ENCODE data around the gene ALDH1L1.

The ALDH1L1 gene

DNA sequence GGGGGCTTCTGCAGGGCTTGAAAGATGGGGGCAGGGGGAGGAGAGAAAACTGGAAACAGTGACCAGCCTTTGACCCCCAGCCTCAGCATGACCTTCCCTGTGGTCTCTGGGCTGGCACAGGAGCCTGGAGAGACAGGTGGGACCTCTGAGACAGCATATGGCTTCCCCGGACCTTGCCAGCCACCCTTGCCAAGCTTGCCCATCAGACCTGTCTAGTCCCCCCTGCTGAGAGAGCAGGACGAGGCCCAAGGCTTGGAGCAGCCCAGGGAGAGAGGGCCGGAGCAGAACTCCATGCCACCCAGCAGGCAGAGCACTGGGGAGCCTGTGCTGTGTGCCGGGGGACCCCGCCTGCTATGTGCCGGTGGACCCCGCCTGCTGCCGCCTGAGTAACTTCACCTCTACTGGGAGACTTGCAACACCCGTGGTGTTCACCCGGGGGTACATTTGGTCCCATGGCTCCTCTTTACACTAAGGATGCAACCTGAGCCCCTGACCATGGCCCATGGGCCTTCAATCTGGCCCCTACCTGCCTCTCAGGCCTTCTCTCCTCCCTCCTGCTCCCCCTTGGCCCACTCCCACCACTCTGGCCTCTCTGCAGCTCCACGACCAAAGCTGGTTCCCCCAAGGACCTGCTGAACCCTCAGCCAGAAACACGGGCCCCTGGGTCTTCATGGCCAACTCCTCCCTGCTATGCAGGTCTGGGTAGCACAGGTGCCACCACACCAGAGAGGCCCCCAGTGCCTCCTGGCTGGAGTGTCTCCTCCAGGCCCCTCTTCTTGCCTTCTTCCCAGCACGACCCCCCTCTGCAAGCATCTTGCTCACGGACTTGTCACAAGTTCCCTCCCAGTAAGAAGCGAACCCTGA, 75.4 kb downstream of the ALDH1L1 start:
- no peaks in the 10 kb centered on the region for H3K36me3 ChIP-seq (replicated peaks)
- H3K27ac ChIP-seq, result no peak overlapping the region
- in situ Hi-C loops (cut with HindIII; ENCODE audit: low pct_ligation_motif_present, low sequenced_read_pairs), result no loop called here
- TF ChIP-seq, protein P1, sequence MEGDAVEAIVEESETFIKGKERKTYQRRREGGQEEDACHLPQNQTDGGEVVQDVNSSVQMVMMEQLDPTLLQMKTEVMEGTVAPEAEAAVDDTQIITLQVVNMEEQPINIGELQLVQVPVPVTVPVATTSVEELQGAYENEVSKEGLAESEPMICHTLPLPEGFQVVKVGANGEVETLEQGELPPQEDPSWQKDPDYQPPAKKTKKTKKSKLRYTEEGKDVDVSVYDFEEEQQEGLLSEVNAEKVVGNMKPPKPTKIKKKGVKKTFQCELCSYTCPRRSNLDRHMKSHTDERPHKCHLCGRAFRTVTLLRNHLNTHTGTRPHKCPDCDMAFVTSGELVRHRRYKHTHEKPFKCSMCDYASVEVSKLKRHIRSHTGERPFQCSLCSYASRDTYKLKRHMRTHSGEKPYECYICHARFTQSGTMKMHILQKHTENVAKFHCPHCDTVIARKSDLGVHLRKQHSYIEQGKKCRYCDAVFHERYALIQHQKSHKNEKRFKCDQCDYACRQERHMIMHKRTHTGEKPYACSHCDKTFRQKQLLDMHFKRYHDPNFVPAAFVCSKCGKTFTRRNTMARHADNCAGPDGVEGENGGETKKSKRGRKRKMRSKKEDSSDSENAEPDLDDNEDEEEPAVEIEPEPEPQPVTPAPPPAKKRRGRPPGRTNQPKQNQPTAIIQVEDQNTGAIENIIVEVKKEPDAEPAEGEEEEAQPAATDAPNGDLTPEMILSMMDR (IDR thresholded peaks at IDR 0.05; ENCODE audit: low read depth, low read length, missing control alignments), result no peak
- no peaks in the 10 kb centered on the region for H3K27me3 ChIP-seq (replicated peaks)
- H3K4me3 ChIP-seq (ENCODE audit: low read depth, low read length), result no peak overlapping the region
- no peak for DNase-seq

DNA sequence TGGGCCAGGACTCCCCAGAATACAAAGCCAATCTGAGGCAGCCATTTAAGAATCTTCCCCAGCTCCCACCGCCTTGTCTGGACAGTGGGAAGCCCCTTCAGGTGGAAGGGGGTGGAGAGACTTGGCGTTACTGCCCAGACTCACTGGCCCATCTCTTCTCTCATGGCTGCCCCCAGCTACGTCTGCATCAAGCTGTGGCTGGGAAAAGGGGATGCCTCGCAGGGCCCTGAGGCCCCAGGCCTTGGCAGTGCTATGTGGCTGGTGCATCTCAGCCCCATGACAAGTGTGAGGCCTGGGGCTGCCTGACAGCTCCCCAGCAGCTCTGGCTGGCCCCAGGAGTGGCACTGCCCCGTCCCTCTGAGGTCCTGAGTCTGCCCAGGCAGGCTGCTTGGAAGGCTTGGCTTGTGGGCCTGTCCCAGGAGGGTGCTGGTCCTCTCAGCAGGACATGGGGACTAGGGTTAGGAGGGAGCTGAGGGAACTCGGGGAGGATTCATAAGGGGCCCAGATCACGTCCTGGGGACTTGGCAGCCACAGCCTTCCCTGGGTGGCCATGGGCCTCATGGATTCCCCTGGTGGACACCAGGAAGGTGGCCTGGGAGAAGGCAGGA, 76.3 kb downstream of the ALDH1L1 start:
- TF ChIP-seq, protein P1 (IDR thresholded peaks at IDR 0.05; ENCODE audit: low read depth, low read length, missing control alignments), result no peak
- no peak for DNase-seq
- H3K27ac ChIP-seq, result no peak overlapping the region
- no peaks in the 10 kb centered on the region for H3K36me3 ChIP-seq (replicated peaks)
- no peaks in the 10 kb centered on the region for H3K27me3 ChIP-seq (replicated peaks)
- in situ Hi-C loops (cut with HindIII; ENCODE audit: low pct_ligation_motif_present, low sequenced_read_pairs), result no loop called here
- H3K4me3 ChIP-seq (ENCODE audit: low read depth, low read length), result no peak overlapping the region

DNA sequence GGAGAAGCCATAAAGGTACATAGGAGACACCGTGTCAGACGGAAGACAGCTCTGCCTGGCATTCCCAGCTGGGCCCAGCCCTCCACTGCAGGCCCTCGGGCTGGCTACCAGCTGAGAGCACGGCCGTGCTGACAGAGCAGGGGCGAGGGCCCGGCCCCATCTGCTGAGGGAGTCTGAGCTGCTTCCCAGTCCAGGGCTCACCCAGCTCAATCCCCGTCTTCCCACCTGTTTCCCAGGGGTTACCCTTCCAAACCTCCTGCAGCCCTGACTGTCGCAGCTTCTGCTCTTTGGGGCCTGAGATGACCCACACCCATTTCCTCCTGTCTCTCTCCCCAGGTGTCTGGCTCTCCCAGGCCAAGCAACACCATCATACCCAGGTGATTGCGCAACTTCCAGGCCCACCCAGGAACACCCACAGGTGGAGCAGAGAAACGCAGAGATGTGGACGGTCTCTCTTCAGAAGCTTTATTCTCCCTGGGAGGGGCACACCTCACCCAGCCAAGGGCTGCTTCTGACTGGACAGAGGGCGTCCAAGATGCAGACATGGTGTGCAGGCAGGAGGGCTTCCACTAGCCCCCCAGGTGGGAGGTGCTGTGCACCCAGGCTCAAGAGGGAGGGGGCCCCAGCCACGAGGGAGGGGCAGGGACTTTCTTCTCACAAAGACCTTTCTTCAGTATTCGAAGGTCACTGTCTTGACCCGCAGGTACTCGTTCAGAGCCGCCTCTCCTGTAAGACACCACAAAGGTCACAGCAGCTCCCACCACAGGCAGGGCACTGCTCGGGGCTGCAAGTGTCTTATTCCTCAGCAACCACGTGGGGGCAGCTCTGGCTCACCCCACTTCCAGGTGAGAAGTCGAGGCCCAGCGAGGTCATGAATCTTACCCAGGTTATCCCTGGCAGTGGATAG, 77.0 kb downstream of the ALDH1L1 start:
- Histone ChIP-seq H3K36me3 (replicated peaks) (no peaks in the 10 kb centered on the region), H3K4me3 (ENCODE audit: low read depth, low read length) (no peak overlapping the region), H3K27ac (no peak overlapping the region), H3K27me3 (replicated peaks) (no peaks in the 10 kb centered on the region)
- no peak for DNase-seq
- in situ Hi-C loops (cut with HindIII; ENCODE audit: low pct_ligation_motif_present, low sequenced_read_pairs), result no loop called here
- TF ChIP-seq, protein P1 (IDR thresholded peaks at IDR 0.05; ENCODE audit: low read depth, low read length, missing control alignments), result peak; percentile 12

DNA sequence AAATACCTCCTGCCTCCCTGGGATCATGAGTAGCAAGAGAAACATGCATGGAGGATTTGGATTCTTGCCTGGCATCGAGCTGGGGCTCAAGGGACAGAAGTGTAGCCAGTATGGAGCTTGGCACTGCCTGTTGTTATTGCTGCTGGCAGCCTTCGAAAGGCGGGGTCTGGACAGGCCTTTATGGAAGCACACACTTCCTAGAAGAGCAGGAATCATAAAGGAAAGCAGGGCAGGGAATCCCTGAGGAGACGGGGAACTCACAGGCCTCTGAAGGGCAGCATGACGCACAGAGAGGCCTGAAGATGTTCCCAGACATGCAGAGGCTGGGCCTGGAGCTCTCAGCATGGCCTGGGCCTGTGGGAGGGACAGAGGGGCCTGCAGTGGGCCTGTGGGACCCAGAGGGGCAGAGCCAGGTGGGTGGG, 77.8 kb downstream of the ALDH1L1 start:
- in situ Hi-C loops (cut with HindIII; ENCODE audit: low pct_ligation_motif_present, low sequenced_read_pairs), result no loop called here
- Histone ChIP-seq H3K36me3 (replicated peaks) (no peaks in the 10 kb centered on the region), H3K4me3 (ENCODE audit: low read depth, low read length) (no peak overlapping the region), H3K27me3 (replicated peaks) (no peaks in the 10 kb centered on the region), H3K27ac (no peak overlapping the region)
- TF ChIP-seq, protein P1 (IDR thresholded peaks at IDR 0.05; ENCODE audit: low read depth, low read length, missing control alignments), result no peak
- DNase-seq, result no peak

DNA sequence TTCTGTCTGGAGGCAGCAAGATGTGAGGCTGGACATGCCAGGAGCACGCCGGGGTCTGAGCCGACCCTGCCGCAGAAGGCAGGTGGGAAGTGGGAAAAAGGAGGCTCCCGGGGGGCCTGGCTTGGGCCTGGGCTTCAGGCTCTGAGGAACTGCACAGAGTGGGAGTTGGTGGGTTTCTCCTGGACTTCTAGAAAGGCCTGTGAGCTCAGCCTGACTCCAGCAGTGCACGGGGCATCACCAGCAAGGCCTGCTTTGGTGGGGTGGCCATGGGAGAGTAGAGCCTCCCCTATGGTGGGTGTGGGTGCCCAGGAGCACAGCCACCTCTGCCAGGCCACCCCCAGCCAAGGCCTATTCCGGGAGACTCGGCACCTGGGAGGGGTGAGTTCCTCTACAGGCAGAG, 78.4 kb downstream of the ALDH1L1 start:
- in situ Hi-C loops (cut with HindIII; ENCODE audit: low pct_ligation_motif_present, low sequenced_read_pairs), result no loop called here
- no peak for DNase-seq
- Histone ChIP-seq H3K4me3 (ENCODE audit: low read depth, low read length) (no peak overlapping the region), H3K27me3 (replicated peaks) (no peaks in the 10 kb centered on the region), H3K27ac (no peak overlapping the region), H3K36me3 (replicated peaks) (no peaks in the 10 kb centered on the region)
- TF ChIP-seq, protein P1 (IDR thresholded peaks at IDR 0.05; ENCODE audit: low read depth, low read length, missing control alignments), result no peak

Data from brain microvascular endothelial cell (primary cell).